ENCODE results near the gene SDC4.

SDC4 gene

DNA sequence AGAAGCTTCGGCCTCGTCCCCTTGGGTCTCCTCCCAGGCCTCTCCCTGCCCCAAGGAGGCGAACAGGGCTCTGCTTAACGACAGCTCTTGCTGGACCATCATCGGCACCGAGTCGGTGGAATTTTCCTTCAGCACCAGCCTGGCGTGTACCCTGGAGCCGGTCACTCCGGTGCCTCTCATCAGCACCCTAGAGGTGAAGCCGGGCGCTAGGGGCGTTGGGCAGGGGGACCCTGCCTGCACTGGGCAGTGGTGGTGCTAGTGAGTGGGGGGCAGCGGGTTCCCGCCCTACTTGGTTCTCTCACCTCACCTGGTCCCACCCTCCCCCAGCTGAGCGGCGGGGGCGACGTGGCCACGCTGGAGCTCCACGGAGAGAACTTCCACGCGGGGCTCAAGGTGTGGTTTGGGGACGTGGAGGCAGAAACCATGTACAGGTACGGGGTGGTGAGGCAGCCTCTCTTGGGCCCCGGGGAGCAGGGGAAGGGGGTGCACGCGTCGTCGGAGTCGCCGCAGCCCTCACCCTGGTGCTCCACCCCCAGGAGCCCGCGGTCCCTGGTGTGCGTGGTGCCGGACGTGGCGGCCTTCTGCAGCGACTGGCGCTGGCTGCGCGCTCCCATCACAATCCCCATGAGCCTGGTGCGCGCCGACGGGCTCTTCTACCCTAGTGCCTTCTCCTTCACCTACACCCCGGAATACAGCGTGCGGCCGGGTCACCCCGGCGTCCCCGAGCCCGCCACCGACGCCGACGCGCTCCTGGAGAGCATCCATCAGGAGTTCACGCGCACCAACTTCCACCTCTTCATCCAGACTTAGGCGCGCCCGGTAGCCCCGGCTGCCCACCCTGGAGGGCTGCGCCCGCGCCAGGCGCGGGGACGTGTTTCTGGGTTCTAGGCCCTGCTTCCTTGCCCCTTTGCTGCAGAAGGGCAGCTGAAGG is 31.8 kb downstream of the SDC4 start:
- no peak for DNase-seq

DNA sequence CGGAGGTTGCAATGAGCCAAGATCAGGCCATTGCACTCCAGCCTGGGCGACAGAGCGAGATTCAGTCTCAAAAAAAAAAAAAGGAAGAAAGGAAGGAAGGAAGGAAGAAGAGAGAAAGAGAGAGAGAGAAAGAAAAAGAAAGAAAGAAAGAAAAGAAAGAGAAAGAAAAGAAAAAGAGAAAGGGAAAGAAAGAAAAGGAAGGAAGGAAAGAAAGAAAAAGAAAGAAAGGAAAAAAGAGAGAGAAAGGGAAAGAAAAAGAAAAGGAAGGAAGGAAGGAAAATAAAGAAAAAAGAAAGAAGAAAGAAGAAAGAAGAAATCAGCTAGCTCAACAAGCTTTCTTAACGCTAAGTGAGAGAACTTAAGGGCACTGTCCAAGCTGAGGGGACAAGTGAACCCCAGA is 32.6 kb downstream of the SDC4 start:
- no peak for DNase-seq

DNA sequence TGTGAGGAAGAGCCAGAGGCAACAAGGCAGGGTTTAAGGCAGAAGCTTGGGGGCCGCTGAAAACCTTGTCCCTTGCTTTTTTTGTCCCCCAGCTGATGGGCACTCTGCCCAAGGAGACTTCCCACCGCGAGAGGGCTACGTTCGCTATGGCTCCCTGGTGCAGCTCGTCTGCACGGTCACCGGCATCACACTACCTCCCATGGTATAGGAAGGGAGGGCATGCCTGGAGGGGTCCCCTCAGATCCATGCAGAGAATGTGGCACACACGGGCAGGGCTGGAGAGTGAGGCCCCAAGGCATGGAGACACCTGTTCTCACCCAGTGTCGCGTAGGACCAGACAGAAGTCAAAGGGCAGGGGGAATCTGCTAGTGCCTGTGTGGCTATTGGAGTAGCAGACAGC is 34.3 kb downstream of the SDC4 start:
- DNase-seq = no peak

DNA sequence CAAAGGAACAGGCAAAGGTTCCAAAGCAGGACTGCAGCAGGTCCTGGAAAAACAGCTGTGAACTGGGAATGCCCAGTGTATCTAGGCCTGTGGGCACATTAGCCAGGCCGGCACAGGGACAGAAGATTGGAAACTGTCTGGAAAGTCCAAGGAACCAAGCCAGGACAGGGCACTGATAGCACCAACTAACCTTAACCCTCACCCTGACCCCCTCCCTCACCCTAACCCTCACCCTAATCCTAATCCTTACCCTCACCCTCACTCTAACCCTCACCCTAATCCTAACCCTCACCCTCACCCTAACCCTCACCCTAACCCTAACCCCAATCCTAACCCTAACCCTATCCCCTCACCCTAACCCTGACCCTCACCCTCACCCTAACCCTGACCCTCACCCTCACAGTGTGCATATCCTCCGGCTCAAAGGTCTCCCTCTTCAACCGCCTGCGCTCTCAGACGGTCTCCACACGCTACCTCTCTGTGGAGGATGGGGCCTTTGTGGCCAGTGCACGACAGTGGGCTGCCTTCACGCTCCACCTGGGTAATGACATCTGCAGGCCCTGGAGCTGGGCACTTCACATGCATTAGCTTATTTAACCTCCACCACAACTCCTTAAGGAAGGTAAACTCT is 35.0 kb downstream of the SDC4 start:
- DNase-seq = no peak

DNA sequence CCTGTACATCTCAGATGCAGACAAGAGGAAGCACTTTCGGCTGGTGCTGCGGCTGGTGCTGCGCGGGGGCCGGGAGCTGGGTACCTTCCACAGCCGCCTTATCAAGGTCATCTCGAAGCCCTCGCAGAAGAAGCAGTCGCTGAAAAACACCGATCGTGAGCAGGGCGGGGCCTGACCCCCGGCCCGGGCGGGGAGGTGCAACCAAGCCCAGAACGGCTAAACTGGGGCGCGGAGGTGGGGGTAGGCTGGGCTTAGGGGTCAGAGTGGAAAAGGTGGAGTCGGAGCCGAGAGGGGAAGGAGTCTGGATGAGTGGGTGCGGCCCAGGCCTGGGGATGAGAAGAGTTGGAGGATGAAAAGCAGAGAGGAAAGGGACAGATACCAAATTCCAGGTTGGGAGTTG is 36.0 kb downstream of the SDC4 start:
- DNase-seq = no peak

DNA sequence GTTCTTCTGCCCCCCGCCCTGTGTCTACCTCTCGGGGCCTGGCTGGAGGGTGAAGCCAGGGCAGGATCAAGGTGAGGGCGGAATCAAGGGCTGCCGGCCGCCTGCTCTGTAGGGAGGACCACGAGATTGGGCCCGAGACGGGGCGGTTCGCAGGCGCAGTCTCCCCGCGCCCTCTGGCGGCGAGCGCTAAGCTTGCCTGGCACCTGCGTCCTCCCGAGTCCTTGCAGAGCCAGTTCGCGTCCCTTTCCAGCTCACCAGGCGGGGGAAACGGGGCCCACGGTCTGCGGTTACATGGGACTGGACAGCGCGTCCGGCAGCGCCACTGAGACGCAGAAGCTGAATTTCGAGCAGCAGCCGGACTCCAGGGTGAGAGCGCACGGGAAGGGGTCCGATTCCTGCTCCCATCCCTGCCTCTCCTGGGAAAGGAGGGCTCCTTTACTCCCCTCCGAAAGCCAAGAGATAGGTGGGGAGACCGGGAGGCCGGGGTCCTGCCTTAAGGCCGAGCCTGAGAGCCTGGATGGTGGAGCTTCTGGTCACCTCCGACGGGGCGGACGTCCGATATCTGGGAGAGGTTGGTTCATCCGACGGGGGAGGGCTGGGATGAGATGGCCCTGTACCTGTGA is 36.5 kb downstream of the SDC4 start:
- DNase-seq = no peak

DNA sequence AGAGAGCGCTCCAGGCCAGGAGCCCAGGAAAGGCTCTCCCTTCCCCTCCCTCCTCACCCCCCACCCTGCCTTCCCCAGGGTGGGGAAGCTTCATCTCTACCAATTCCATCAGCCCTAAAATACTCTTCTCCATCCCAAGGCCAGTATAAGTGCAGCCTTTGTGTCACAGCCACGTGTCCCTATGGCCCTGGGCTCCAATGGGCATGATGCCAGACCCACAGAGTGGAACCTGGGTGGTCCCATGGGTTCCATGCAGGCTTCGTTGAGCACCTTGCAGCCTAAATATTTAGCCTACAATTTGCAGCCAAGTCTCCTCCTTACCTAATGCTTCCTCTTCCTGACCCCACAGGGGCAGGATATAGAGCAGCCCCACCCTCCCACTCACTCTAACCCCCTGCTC is 39.1 kb downstream of the SDC4 start:
- no peak for DNase-seq

DNA sequence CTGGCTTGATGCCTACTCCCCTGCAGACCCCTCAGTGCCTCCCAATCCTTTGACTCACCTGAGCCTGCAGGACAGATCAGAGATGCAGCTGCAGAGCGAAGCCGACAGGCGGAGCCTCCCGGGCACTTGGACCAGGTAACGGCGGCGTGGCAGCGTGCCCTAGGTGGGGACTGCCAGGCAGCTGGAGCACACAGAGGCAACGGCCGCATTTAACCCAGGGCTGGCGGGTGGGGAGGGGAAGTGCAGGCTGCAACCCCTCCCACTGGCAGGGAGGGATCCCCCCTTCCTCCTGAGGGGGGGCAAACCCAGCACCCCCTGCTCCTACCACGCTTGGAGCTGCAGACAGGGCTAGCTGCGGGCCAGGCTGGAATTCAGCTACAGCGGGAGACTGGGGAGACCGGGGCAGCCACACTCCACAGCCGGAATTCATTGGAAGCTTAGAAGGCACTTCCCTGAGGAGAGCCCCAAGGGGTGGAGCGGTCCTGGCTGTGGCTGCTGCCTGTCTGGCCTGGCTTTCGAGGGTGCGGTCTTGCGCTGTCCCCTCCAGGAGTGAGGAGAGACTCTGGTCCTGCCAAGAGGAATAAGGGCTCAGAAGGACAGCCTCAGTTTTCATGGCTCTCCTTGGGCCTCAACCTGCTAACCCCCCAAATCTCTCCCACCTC is 40.0 kb downstream of the SDC4 start, which contains the start of gene MATN4:
Gene MATN4 (minus strand): TSS at position 183 of the 662 bp plus-strand sequence. CDS start 2,717 bp downstream, outside the sequence.
- DNase-seq = no peak

DNA sequence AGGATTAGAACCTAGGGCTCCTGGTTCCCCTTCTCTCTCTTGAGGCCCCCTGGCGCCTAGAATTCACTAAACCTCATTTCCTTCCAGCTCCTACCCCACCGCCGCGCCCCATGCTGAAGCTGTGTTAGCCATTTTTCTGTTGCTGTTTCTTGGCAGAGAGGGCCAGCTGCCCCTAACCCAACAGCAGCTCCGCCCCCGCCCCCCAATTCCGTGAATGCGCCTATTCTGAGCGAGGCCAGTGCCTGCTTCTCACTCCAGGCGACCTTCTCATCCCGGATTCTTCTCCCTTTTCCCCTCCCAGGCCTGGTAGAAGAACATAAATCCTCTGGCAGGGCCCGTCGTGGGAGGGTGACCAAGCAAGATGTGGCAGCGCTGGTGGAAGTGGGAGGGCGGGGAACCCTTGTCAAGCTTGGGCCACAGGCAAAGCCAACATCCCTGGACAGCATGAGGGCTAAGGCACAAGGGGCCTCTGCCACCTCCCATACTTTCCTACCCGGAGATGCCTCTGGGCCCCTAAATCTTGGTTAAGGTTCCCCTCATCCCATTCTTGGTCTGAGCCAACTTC is 41.1 kb downstream of the SDC4 start:
- no peak for DNase-seq

DNA sequence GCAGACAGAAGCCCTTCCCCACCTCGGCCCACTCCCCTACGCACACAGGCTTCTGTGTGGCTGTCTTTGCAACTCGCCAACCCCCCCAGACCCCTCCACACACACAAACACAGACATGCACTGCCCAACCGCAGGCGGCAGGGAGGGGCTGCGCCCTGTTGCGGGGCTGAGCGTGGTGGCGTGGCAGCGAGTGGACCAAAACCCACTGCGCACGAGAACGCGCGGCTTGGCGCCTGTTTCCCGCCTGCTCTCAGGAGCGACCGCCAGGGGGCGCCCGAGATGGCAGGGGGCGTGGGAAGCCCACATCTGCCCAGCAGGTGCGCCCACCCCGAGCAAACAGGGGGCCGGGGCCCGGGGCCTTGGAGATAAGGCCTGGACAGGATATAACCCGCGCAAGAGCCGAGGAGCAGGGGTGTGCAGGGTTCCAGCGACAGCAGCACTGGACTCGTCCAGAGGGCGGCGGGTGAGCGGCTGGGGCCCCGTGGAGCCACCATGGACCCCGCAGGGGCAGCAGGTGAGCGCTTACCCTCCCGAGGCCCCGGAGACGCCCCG is 41.7 kb downstream of the SDC4 start, which contains the start of gene RBPJL:
Gene RBPJL (plus strand): TSS at position 410 of the 552 bp plus-strand sequence. CDS start 83 bp downstream, at position 493.
- no peak for DNase-seq

DNA sequence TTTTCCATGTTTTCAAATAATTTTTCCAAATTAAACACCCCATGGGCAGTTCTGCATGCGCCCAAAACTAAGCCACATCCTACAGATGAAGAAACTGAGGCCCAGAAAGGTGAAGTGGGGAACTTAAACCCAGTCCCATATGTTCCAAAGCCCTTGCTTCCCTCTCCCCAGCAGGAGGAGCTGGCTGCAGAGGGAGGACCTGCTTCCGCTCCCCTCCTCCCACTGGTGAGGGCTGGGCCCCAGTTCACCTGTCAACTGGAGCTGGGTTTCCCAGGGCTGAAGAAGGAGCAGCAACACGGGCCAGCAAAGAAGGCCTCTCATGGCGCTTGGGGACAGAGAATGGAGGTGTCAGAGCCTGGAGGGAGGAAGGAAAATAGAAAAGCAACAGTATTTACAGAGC is 43.0 kb downstream of the SDC4 start:
- DNase-seq = no peak

DNA sequence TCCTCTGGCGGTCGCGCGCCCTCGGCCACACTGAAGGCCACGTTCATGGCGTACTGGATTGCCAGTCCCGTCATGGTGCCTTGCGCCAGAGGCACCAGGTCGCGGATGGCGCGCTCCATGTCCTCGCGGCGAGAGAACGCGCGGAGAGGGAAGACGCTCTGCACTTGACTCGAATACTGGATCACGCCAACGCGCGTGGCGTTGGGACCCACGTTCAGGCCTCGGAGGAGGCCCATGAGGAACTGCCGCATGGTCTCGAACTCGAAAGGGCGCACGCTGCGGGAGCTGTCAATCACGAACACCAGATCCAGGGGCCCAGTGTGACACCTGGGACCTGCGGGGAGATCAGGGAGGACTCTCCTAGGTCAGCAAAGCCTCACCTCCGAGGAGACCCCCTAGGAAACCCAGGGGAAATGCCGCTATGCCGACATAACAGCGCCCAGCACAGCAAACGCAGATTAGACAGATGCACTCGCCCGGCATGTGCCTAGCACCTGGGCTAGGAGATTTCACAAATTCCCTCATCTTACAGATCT is 43.7 kb downstream of the SDC4 start:
- DNase-seq = no peak

DNA sequence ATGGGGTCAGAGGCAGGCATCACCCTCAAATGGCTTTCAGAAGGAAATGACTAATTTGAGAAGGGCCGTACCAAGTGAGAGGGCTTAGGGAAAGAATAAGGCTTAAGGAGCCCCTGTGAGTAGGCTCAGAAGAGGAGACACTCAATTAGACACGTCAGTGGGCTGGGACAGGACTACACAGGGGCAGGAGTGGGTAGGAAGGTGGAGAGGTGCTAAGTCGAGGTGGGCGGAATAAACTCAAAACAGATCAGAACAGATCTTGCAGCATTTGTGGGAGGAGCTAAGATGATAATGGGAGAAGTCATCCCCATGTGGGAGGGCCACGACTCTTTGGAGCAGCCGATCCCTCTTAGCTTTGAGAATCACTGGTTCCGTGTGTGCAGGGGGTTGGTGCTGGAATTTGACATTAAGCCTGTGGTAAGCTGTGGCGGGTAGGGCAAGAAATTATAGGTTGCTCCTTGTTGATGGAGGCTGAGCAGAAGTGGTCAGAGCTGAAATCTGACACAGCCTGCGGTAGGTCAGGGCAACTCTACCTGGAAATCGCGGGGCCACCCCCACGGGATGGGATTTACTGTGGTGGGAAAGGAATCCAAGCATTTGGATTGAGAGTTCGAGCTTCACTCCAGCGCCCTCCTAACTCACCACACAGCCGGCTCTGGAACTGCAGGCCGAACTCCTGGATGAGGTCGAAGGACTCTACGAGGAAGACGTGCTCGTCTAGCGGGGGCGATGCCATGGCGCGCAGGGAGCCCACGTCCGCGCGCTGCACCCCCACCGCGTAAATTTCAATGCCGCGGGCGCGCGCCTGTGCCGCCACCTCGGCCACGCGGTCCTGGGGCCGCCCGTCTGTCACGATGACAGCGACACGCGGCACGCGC is 44.4 kb downstream of the SDC4 start:
- DNase-seq = no peak

DNA sequence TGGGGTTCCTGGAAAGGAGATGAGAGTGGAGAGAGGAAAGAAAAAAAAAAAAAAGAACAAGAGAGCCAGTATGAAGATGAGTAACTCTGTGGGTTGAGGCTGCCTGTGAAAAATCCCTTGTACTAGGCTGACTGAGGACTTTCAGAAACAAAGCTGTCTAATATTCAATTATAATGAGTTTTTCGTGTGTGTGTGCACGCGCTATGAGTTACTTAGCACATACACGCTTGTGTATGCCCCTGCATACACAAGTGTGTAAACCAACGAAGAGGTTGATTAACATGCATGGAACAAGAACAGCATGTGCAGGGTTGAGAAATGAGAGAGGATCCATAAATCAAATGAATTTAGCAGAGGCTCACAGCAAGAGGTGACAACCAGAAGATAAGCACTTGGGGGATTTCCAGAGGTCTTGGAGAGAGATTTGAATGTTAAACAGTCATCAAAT is 46.4 kb downstream of the SDC4 start:
- no peak for DNase-seq

DNA sequence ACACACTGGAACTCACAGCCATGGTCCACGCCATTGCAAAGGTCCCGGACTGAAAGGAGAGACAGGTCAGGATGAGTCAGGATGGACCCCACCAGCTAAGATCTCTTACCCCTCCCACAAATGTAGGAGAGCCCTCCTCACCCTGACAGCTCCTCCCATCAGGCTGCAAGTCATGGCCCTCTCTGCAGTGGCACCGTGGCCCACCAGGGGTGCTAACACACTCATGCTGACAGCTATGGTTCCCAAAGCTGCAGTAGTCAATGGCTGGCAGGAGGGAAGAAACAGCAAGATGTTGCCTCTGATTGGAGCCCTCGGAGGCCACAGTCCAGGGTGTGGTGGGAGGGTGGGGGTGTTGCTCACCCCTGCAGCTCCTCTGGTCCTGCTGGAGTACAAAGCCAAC is 47.3 kb downstream of the SDC4 start:
- DNase-seq = no peak

DNA sequence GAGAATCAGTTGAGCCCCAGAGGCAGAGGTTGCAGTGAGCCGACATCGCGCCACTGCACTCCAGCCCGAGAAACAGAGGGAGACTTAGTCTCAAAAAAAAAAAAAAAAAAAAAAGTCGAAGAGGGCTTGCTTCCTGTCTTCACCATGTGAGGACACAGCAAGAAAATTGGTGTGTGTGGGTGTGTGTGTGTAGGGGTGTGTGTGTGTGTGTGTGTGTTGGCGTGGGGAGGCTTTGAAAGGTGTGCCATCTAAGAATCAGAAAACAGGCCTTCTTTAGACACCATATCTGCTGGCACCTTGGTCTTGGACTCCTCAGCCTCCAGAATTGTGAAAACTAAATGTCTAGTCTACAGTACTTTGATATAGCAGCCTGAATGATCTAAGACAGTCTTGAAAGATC is 48.4 kb downstream of the SDC4 start:
- DNase-seq = no peak

DNA sequence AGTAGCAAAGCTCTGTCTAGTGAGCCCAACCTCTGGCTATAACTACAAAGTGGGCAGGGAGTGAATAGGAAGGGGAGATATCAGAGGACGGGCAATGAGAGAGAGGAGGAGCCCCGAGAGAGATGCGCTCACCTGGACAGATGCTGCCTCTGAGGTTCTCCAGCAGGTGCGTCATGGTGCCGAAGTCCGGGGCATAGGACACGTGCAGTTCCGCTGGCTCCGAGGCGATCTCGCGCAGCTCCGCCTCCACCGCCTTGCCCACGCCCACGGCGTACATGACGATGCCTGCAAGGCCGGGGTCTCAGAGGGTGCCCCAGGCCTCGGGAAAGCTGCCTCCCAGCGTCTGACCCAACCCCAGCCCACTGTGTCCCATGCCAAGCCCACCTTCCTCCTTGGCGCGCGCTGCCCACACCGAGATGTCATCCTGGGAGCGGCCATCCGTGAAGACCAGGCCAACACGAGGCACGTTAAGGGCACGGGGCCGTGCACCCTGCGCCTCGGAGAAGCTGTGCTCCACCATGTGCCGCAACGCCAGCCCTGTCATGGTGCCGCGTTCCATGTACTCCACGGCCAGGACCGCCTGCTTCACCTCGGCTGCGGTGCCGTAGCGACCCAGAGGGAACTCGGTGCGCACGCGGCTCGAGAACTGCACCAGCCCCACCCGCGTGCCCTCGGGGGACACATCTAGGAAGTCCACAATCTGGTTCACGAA is 50.3 kb downstream of the SDC4 start:
- DNase-seq = no peak

DNA sequence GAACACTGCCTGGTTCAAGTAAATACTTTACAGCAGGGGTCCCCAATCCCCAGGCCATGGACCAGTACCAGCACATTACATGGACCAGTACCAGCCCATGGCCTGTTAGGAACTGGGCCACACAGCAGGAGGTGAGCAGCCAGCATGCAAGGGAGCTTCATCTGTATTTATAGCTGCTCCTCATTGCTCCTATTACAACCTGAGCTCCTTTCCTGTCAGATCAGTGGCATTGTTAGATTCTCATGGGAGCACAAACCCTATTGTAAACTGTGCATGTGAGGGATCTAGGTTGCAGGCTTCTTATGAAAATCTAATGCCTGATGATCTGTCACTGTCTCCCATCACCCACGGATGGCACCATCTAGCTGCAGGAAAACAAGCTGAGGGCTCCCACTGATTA is 53.6 kb downstream of the SDC4 start:
- no peak for DNase-seq

DNA sequence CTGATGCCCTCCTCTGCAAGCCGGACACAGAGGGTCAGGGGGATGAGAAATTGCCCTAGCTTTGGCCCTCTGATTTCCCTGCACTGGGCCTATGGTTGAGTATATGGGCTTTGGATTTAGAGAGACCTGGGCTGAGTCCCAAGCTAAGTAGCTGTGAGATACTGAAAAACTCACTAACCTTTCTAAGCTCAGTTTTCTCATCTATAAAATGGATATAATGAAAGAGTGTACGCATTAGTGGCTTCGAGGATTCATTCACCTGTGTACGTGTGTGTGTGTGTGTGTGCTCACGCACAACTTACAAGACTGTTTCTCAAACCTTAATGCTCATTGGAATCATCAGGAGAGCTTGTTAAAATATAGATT is 54.2 kb downstream of the SDC4 start:
- DNase-seq = no peak

Data from NCI-H187 treated with DMSO at 0.1 percent for 48 hours (cell line).